Stimulated activated naive CD4-positive, alpha-beta T cell (primary cell): ENCODE data around the gene DOCK10.

Experiments used
- DNase-seq, 6 experiments: peaks; one replicate each; lab custom pipeline; 2025; lab: John Stamatoyannopoulos, UW

DOCK10 gene

DNA sequence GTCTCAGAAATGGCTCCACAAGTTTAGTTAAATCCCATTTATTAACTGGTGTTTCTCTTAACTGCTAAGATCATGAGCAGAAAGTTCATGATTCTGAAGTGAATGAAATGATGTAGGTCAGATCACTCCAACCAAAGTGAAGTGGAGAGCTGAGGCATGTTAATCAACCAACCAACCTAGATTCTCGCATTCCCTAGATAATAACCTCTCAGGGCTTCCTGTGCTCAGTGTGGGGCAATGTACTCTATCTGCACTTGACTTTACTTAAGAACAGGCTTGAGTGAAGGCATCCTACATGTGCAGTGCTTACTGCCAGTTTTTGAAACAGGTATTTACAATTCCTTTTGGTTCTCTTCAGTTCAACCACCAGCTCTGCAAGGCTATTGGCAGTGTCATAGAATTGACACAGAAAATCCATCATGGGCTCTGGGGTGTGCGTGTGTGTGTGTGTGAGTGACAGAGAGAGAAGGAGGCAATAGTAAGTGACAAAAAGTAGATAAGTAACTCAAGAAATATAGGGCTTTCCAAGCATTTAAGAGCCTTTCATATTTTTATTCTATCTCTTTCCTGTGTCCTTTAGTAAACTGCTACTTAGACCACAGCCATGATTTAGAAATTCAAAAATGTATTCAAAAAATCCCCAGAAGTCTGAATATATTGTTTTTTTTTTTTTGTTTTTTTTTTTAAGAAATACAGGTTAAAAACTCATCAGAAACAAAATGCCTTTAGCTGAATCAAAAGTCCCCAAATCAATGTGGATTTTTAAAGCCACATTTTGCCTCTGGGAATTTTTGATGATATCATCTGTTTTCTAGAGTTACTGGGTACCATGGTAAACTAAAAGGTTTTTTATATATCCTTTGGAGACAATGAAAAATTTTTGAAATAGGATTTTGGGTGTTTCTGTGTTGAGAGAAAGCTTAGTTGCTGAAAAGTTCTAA is 28.6 kb downstream of the DOCK10 start:
- DNase-seq = no peak

DNA sequence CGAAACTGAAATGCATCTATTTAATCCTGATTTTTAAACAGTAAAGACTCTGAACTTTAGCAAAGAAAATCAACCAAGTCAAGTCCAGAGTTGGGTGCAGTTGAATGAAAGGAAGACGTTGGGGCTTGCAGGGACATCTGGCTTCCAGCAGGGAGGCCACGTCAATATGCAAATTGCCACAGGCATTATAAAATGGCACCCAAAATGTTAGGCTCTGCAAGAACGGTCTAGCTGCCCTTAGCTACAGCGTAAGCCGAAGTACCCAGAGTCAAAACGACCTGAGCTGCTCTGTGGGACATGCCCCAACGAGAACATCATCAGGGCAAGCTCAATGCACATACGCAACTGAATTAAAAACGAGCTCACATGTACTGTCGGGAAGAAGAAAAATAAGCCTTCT is 30.7 kb downstream of the DOCK10 start:
- no peak for DNase-seq

DNA sequence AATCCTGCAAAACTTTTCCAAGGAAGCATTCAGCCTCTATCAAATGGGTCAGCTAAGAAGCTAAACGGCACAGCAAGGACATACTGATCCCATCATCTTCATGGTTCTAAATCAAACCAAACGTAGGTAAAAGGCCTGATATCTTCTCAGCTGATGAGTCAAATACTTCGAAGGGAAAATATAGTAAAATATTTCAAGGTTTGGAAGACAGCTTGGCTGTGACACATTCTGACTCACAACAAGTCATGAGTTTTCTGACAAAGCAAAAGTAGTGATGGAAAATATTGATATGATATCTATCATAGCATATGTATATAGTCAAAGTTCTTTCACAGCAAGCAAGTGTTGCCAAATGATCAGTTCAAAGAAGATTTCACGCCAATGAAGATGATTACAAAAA is 31.5 kb downstream of the DOCK10 start:
- DNase-seq = no peak

DNA sequence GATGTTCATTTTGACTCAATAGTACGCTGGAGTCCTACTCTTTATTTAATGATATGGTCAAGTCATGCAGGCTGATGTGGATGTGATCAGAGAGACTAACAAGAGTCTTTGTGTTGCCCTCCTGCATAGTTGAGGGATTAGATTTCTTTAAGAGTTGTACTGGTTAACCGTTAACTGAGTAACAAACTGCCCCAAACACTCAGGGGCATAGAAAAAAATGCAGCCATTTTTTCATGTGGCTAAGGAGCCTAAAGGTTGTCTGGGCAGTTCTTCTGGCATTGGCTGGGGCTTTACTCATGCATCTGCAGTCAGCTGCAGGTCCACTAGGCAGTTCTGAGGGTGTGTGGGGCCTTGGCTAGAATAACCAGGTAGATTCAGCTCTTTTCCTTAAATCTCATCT is 32.5 kb downstream of the DOCK10 start:
- DNase-seq = no peak

DNA sequence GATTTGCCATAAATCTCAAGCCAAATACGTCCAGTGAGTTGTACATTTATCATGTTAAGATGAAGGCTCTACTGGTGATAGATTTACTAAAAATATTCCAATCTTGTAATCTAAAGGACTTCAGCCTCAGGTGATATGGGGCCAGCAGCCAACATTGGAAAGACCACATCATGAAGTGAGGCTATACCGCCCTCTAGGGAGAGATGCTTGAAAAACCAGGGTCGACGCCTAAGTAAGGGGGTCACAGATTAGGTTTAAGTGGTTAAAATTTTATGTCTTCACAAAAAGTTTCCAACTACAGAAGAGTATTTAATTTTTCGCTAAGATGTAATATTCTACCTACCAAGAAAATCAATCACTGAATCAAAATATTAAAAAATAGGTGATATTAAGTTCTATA is 33.3 kb downstream of the DOCK10 start:
- DNase-seq = peak in 1 of 6 experiments; percentile 8

DNA sequence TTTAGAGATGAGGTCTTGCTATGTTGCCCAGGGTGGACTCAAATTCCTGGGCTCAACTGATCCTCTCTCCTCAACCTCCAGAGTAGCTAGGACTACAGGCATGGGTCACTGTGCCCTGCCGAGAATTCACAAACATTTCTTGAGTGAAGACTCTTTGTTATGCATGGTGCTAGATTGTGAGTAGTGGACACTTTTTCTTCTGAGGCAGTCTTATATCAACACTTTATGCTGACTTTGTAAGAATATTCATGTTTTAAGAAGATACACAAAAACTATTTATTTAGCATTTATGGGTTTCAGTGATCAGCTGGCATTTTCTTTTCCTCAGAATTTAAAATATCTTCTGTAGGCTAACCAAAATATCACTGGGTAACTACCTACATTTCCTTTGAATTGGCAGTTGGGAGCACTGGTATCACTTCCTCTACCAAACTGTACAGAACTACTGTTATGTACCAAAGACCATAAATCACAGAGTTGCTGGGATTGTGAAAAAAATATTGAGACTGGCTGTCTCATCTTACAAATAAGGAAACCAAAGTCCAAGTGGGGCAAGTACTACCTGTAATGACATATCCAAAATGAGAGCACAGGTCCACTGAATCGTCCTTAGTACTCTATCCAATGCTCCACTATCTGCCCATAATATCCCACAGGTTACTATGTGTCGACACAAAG is 34.0 kb downstream of the DOCK10 start:
- DNase-seq = no peak

DNA sequence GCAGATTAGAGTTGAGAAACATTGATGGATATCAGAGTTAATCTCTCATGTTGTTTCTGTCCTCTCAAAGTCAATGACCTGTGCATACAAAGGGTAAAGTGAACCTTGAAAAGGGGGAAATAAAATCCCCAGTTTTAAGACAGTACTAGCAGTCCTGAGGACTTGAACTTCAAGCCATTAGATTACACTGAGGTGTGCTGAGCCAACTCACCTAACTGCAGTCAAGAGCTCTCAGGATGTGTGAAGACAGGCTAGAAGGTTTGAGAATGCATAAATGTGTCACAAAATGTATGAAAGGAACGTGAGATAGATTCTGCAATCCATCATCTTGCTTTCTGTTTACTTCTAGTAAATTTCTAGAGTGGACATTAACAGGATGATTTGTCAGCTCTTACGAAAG is 35.5 kb downstream of the DOCK10 start:
- DNase-seq = no peak

DNA sequence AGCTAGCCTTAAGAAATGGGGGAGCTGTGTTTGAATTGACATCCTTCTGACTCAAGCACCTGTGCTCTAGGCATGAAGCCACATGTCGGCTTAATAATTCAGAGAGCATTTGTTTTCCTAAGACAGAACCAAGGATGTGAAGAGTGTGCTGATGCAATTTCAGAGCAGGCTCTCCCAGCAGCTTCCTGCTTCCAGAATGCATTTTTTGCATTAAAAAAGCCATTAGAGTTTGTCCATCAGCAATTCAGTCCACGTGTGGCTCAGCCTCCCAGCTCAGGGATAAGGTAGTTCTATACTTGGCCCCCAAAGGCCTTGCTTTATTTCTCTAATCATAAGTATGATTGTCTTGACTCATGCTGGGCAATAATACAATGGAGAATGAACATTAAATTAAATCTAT is 37.7 kb downstream of the DOCK10 start:
- no peak for DNase-seq

DNA sequence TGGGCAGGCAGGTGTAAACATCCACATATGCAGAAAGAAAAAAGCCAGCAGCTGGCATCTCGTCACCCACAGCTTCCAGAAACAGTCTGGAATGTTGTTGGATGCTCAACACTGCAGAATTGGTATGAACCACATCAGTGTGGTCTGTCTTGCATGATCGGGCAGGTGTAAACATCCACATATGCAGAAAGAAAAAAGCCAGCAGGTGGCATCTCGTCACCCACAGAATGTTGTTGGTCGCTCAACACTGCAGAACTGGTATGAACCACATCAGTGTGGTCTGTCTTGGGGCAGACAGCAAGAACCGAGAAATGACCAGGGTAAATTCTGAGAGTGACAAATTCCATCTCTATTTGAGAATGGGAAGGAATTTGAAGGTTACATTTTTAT is 39.6 kb downstream of the DOCK10 start:
- peak in 5 of 6 experiments; percentile 5 to 31 (median 16) for DNase-seq

DNA sequence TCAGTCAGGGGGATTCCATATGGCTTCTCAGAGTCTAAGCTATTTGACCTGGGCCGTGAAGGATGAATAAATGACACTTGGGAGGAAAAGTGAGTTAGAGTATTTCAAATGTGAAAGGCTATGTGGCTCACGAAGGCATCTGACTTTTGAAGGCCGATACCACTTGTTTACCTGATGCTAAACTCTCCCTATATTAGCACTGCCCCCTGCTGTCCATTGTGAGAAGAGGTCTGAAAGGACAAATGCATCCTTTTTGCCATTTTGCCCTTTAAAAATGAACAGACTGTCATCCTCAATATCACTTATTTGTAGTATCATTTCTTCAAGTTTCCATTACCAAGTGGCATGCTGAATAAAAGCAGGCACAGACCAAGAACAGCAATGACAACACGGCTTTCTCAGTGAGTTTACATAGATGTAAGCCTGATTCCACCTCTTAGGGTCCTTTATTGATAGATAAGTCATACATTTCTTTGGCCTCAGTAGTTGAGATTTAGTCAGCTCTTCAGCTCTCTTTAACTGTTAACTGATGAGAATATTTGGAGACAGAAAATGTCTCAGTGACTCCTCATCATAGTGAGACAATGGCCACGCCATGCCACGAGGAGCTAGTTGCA is 40.1 kb downstream of the DOCK10 start:
- peak; percentile 13 to 74 (median 56) for DNase-seq

DNA sequence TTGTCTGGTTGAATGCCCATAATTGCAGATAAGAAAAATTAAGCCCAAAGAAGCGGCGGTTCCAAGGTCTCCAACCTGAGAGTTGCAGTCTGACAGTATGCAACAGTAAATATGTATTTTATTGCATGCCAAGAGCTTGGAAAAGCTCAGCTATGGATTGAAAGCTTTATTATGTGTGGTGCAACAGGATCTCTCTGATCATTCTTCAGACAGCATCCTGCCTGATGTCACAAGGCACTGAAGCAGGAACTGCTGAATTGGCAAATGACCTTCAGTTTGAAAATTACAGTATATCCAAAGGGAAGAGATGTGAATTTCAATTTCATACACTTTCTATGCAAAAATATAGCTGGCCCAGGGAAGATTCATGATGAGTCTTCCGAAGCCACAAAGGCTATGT is 42.5 kb downstream of the DOCK10 start:
- no peak for DNase-seq

DNA sequence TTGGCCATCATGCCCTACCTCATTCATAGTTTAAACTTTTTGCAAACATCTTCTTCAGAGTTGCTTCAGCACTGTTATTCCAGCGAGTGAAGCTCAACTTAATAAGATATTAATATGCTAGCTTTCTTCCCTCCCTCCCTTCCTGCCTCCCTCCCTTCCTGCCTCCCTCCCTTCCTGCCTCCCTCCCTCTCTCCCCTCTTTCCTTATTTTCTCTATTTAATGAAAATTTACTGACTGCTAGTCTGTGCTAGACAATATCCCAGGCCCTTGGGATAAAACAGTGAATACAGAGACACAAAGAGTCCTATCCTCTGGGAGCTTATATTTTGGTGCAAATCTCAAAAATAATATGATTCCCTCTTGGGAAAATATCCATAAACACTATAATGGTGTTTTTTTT is 42.9 kb downstream of the DOCK10 start:
- DNase-seq = no peak

DNA sequence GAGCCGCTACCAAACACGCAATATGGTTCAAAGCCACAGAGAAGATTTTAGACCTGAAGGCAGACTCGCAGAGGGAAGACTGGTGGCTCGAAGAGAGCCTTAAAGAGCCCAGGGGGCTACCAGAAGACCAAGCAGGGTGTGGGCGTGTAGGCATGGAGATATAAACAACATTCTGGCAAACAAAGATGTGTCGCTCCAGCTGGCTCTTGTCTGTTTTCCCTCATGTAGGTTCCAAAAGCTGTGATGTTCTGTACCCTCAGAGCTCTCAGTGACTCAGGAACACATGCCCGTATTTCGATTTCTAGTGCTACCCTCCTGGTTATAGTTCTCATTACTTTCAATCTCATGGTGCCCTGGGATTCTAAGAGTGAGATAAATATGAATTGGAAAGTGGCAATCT is 44.5 kb downstream of the DOCK10 start:
- DNase-seq = no peak

DNA sequence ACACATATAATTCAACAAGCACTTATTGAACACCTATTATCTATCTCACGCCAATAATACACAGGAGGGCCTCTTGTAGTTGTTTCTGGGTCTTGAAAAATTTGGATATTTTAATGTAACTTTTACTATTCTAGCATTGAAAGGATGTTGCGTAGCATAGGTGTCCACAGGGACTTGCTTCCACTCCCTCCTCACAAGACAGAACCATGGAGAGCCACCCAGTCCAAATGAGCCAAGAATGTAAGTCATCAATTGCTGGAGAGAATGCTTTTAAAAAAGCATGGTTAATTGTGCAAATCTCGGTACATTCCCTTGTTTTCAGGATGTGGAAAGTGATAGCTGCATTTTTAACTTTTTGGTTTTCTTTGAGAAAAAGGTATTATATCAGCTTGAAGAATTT is 46.8 kb downstream of the DOCK10 start:
- no peak for DNase-seq

DNA sequence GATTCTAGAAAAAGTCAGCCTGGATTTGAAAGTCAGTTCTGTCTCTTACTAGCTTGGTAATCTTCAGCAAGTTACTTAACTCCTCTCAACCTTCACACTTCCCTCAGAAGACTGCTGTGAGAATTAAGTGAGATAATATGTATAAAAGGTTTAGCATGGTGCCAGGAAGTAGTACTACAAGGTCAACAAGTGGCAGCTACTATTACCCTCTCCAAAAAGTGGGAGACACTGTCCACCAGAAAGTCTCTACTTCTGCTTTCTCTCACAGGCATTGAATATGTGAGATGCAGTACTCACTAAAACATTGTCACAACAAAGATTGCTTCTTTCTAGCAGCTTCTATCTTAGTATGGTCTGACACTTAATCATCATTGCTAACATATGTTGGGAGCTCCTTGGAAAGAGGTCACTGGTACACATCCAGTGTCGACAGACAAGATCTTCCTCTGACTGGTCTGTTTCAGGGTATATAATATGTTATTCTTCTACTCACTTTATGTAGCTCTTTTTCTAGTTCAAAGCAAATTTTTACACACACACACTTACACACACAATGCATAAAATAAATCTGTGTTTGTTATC is 47.9 kb downstream of the DOCK10 start:
- DNase-seq = no peak

DNA sequence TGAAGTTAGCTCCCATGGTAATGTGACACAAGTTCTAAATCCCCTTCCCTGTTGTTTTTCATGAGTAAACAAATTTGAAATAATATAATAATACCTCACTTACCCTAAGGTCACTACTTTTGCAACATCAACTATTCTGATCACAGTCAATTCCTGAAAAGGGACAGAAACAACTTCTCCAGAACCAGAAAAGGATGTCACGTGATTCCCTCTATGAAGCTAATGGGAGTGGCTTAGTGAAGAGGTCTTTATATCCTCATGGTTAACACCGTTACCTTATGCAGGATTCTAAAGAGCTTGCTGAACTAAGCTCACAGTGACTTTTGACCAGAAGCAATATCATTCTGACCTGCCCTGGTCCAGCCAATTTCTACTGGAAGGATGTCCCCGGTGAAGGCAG is 51.6 kb downstream of the DOCK10 start:
- no peak for DNase-seq

DNA sequence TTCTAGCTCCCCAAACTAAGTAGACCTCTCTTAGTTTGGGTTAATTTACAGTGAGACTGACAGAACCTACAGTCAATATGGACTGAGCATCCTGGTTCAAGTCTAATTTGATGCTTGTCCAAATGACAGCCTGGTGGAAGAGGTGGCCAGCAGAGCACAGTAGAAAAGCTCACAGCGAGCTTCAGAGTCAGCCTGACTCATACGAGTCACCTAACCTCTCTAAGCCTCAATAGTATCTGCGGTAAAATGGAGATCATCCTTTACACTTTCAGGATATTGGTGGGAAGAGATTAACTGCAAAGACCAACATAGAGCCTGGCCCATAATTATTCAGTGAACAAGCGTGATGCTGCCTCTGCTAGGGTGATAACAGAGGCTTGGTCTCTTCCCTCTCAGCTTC is 54.5 kb downstream of the DOCK10 start:
- DNase-seq = no peak

DNA sequence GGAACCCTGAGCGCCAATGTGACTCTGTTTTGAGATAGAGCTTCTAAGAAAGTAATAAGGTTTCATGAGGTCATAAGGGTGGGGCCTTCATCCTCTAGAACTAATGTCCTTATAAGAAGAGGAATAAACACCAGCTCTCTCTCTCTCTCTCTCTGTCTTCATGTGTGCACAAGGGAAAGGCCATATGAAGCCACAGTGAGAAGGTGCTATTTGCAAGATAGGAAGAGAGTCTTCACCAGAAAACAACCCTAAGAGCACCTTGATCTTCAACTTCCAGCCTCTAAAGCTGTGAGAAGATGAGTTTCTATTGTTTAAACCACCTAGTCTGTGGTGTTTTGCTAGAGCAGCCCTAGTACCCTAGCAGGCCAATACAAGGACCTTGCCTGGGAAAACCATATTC is 55.8 kb downstream of the DOCK10 start:
- DNase-seq = peak in 3 of 6 experiments; percentile 33 to 52 (median 49)

DNA sequence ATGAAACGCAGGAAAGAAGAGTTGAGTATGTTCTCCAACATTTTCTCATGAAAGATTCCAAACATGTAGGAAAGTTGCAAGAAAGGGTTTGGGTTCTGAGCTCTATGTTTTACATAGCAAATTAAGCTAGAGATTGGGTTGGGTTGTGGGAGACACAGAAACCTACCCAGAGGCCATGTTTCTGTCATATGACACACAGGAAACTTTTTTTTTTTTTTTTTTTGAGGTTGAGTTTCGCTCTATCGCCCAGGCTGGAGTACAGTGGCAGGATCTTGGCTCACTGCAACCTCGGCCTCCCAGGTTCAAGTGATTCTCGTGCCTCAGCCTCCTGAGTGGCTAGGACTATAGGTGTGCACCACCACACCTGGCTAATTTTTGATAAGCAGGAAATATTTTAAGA is 57.6 kb downstream of the DOCK10 start:
- DNase-seq = peak in 3 of 6 experiments; percentile 2 to 15 (median 8)

DNA sequence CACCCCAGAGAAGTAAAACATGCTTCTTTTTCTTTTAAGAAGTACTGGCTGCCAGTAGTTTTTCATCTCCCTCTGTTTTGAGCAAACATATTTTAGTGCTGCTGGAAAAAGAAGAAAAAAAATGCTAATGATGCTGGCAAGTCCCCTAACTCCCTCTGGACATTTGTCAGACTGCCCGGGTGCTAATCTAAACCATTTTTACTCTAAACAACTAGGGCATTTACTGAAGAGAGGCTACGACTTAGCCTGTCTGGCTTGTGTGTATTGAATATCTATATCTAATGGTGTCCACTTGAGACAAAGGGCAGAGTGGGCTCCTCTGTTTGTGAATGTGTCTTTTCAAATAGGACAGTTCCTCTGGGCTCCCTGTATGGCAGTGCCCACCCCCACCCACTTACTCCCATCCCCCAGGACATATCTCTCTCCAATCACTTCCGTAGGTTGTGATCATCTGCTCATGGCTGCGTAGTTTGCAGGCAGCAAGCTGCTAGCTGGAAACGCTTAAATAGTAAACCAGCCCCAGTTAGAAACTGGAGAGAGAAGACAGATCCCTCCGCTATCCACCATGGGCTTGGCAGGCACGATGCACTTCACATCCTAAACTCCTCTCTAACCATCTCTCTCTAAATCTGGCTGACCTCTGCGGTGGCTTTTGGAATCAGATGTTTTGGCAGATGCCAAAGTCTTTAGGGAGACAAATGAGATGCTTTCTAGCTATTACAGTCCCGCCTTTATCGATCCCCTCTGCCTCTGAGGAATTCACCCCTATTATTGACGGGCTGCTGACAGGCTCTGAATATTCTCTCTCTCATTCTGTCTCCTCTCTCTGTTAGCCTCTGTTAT is 58.3 kb downstream of the DOCK10 start:
- no peak for DNase-seq

DNA sequence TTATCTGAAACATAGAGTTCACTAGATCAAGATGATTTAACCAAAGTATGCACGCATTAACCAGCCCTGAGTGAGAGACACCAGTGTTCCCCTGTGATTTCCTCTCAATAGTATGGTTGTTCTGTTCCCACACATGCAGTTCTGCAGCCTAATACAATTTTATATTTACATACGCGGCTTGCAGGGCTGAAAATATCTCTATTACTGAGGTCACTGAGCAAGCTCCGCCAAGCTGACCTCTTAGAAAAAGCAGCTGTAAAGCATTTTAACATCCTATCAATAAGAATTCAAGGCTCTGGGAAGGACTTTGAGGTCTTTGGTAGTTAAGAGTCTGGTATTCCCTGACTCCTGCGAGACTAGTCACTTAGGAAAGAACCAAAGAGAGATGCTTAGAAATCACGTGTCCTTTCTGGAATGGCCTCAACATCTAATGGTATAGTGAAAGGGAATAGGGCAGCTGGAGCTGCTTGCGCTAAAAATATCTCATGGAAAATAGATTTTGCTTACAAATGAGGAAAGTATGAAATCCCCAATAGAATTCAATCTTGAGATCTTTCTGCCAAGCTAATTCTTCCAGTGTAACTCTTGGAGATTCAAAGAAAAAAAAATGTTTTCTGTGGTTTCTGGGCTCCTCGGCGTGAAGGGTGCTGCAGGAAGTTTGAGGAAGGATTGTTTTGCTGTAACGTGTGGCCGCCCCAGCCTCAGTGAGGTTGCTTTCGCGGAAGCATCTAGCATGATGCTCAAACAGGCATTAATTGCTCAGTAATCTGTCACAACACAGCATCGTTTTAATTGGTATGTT is 59.2 kb downstream of the DOCK10 start:
- DNase-seq = peak; percentile 5 to 53 (median 32)
